GM20000 (cell line): ENCODE data around the gene FAM81B.
"Not testable (repeated sequence)": the region's sequence is repeated elsewhere in the genome, so short reads cannot be mapped to it uniquely, and the experiment has no call there.

Source experiments
- DNase-seq: peaks from one replicate; pipeline ENCODE4 v3.0.0; 2012; ENCODE audit warnings: low spot score
- TF ChIP-seq, protein P1 (sequence below): IDR thresholded peaks from 2 replicates; pipeline ENCODE4 v1.5.1; 2012; ENCODE audit warnings: mild to moderate bottlenecking, control low read depth; ENCODE audit errors: extremely low read depth, missing control alignments

The FAM81B gene, protein sequence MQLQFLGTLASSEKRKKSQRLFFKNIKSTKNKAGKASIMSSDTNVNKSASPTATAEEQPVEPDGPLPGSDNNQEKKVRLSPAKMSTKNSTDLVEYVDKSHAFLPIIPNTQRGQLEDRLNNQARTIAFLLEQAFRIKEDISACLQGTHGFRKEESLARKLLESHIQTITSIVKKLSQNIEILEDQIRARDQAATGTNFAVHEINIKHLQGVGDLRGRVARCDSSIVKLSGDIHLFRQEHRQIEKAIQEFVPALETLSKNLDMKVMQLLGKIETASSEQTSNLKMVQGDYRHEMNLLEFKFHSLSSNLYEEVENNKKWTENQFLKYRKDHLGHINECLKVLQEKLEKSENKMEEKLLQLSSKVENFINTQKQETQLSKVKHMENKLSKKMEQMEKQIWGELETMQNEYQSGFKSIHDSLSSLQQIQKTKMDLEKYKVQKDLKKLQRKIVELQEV

GRCh38 chr5:95390812-95391492 lies at the start of gene FAM81B:
Gene FAM81B, plus strand, starts transcription at chr5:95391366. Its CDS starts 24 bp downstream, at chr5:95391390.
- DNase-seq: no peak

DNA sequence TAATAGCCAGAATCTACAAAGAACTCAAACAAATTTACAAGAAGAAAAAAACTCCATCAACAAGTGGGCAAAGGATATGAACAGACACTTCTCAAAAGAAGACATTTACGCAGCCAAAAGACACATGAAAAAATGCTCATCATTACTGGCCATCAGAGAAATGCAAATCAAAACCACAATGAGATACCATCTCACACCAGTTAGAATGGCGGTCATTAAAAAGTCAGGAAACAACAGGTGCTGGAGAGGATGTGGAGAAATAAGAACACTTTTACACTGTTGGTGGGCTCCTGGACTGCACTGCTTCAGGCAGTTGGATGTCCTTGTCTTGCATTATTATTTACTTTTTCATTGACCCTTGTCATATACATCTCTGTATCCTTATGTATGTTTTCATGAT lies 49.7 kb upstream of the FAM81B start:
- not testable (repeated sequence) for DNase-seq

More at GRCh38 chr5:95390812-95391492, at the start of gene FAM81B:
- TF ChIP-seq, protein P1, sequence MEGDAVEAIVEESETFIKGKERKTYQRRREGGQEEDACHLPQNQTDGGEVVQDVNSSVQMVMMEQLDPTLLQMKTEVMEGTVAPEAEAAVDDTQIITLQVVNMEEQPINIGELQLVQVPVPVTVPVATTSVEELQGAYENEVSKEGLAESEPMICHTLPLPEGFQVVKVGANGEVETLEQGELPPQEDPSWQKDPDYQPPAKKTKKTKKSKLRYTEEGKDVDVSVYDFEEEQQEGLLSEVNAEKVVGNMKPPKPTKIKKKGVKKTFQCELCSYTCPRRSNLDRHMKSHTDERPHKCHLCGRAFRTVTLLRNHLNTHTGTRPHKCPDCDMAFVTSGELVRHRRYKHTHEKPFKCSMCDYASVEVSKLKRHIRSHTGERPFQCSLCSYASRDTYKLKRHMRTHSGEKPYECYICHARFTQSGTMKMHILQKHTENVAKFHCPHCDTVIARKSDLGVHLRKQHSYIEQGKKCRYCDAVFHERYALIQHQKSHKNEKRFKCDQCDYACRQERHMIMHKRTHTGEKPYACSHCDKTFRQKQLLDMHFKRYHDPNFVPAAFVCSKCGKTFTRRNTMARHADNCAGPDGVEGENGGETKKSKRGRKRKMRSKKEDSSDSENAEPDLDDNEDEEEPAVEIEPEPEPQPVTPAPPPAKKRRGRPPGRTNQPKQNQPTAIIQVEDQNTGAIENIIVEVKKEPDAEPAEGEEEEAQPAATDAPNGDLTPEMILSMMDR: no peak

DNA sequence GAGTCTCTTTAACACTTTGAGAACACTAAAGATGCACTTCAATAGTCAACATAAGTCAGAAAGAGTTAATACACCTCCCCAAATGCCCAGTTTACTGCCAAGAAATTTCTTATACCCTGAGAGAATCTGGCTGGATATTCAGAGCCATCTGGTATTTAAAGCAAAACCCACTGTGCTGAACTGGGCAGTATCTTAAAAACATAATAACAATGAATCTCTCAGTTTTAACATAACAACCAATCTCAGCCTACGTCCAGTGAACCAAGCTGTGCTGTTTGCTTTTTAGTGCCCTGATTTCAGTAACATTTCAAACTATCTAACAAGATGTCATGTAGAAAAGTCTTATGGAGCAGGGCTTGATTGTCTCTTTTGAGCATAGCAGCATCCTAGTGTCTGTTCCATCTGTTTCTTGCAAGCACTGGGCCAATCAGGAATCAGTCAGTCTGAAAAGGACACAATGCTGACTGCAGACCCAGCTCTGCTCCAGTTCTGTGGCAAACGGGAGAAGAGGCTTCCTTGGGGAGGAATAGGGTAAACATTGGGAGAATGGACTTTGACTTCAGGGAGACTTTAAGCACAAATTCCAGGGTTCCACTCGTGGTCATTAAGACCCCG lies 43.6 kb upstream of the FAM81B start:
- TF ChIP-seq, protein P1: no peak
- DNase-seq: no peak

GRCh38 chr5:95350631-95351030 lies 40.5 kb upstream of the FAM81B start:
- TF ChIP-seq, protein P1: no peak
- DNase-seq: no peak

DNA sequence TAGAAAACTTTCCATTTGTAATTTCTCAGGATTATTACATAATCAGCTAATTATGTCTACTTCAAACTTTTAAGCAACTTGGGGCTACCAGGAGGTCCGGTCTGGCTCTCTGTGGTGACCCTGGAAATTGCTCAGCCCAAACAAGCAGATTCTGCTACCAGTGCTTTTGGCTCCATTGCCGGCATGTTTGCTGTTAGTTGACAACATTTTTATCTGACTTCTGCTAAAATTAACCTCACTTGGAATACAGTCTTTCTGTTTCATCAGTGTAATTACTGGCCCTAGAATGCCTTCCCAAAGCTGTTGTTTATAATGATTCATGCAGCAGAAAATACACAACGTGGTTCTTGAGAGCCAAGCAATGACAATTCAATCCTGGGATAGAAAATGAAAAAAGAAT lies 38.5 kb upstream of the FAM81B start:
- no peak for DNase-seq
- TF ChIP-seq, protein P1: no peak

- DNase-seq: no peak
- TF ChIP-seq, protein P1: no peak
Observed at GRCh38 chr5:95358320-95358719, 32.8 kb upstream of the FAM81B start.

DNA sequence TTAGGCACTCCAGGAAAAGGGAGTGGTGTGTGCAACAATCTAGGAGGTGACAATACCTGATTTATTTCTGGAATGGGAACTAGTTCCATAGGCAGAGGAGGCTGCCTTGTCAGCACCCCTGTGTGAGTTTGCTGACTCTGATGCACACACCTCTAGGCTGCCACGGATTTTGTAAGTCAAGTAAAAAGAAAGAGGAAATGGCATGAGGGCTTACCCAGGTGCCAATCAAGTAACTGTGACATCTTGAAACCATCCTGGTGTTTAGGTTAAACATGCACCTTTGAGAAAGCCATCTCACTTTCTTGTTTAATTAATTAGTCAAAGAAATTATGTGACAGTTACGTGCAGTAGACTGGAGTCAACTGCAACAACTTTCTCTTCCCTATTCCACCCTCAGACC lies 32.3 kb upstream of the FAM81B start:
- DNase-seq: no peak
- TF ChIP-seq, protein P1: no peak

GRCh38 chr5:95360667-95361066 lies 30.5 kb upstream of the FAM81B start:
- DNase-seq: not testable (repeated sequence)
